ENCODE measurements around the gene PODNL1. TPM values are rescaled to one million over a fixed set of nuclear protein-coding genes. Genes with fewer than 3 reads are reported as not detected.

Gene PODNL1
- total and polyA plus RNA-seq, 2 of the 13 experiments (the other 11 are each of a cell fraction or from before 2014, with no cell fraction given): 0.18 TPM; not detected in 1

DNA sequence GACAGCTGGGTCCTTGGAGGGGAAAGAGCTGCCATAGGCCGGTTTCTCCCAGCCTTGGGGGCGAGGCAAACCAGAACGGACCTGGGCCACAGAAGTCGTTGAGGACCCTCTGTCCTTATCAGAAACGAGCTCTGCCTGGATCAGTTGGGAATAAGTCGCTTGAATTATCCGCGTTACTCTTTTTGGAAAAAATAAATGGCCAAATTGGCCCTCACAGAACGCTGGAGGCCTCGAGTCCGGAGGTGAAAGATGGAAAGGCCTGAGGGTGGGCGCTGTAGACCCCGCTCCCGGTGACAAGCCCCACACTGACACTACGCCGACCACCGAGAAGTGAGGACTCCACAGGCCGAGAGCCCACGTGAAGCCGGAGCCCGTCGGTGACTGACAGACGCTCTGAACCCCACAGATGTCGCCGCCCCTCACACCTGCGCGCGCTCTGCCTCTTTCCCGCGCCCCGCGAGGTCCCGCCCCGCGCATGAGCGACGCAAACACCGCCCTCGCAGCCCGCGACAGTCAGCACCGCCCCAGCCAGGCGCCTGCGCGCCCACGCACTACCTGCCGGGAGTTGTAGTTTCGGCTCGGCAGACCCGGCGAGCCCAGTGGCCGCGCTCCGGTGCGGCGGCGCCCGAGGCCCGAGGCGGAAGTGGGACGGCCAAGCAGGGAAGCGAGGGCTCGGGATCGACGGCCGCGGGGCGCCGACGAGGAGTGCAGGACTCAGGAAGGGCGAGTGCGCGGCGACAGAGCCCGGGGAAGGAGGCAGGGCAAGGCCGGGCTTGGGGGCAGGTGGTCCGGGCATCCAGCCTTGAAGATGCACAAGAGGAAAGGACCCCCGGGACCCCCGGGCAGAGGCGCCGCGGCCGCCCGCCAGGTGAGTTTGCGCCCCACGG, 32.3 kb downstream of the PODNL1 start, which contains the start of the genes BRME1 and CC2D1A (continued):
- TF ChIP-seq THAP11 (CRISPR knock-in tag; IDR thresholded peaks at IDR 0.05) (peak; percentile 100), GATAD1 (CRISPR knock-in tag; IDR thresholded peaks at IDR 0.05) (peak; percentile 69; the same call in 1 of the 2 replicates), JDP2 (CRISPR knock-in tag; IDR thresholded peaks at IDR 0.05; ENCODE audit: borderline replicate concordance) (no peak), ZBTB38 (CRISPR knock-in tag; IDR thresholded peaks at IDR 0.05) (peak; percentile 96), FOXO1 (CRISPR knock-in tag; IDR thresholded peaks at IDR 0.05) (0 out of 2 replicates have a peak, but pooled peaks have one; percentile 66), ZNF737 (CRISPR knock-in tag; IDR thresholded peaks at IDR 0.05; ENCODE audit: borderline replicate concordance) (no peak), WIZ (CRISPR knock-in tag; IDR thresholded peaks at IDR 0.05) (0 out of 2 replicates have a peak, but pooled peaks have one; percentile 71), PLRG1 (conservative IDR thresholded peaks at IDR 0.05) (no peak), FOXP1 (IDR thresholded peaks at IDR 0.05) (no peak), FOXP1 (CRISPR knock-in tag; IDR thresholded peaks at IDR 0.05) (no peak; the same call in 1 of the 2 replicates), ZFP36L1 (CRISPR knock-in tag; IDR thresholded peaks at IDR 0.05) (no peak), ZNF383 (CRISPR knock-in tag; IDR thresholded peaks at IDR 0.05; ENCODE audit: borderline replicate concordance) (no peak)
- TF ChIP-seq, protein P1, sequence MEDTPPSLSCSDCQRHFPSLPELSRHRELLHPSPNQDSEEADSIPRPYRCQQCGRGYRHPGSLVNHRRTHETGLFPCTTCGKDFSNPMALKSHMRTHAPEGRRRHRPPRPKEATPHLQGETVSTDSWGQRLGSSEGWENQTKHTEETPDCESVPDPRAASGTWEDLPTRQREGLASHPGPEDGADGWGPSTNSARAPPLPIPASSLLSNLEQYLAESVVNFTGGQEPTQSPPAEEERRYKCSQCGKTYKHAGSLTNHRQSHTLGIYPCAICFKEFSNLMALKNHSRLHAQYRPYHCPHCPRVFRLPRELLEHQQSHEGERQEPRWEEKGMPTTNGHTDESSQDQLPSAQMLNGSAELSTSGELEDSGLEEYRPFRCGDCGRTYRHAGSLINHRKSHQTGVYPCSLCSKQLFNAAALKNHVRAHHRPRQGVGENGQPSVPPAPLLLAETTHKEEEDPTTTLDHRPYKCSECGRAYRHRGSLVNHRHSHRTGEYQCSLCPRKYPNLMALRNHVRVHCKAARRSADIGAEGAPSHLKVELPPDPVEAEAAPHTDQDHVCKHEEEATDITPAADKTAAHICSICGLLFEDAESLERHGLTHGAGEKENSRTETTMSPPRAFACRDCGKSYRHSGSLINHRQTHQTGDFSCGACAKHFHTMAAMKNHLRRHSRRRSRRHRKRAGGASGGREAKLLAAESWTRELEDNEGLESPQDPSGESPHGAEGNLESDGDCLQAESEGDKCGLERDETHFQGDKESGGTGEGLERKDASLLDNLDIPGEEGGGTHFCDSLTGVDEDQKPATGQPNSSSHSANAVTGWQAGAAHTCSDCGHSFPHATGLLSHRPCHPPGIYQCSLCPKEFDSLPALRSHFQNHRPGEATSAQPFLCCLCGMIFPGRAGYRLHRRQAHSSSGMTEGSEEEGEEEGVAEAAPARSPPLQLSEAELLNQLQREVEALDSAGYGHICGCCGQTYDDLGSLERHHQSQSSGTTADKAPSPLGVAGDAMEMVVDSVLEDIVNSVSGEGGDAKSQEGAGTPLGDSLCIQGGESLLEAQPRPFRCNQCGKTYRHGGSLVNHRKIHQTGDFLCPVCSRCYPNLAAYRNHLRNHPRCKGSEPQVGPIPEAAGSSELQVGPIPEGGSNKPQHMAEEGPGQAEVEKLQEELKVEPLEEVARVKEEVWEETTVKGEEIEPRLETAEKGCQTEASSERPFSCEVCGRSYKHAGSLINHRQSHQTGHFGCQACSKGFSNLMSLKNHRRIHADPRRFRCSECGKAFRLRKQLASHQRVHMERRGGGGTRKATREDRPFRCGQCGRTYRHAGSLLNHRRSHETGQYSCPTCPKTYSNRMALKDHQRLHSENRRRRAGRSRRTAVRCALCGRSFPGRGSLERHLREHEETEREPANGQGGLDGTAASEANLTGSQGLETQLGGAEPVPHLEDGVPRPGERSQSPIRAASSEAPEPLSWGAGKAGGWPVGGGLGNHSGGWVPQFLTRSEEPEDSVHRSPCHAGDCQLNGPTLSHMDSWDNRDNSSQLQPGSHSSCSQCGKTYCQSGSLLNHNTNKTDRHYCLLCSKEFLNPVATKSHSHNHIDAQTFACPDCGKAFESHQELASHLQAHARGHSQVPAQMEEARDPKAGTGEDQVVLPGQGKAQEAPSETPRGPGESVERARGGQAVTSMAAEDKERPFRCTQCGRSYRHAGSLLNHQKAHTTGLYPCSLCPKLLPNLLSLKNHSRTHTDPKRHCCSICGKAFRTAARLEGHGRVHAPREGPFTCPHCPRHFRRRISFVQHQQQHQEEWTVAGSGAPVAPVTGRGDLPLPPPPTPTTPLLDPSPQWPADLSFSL (CRISPR knock-in tag; IDR thresholded peaks at IDR 0.05): no peak
- TF ChIP-seq, protein P2, sequence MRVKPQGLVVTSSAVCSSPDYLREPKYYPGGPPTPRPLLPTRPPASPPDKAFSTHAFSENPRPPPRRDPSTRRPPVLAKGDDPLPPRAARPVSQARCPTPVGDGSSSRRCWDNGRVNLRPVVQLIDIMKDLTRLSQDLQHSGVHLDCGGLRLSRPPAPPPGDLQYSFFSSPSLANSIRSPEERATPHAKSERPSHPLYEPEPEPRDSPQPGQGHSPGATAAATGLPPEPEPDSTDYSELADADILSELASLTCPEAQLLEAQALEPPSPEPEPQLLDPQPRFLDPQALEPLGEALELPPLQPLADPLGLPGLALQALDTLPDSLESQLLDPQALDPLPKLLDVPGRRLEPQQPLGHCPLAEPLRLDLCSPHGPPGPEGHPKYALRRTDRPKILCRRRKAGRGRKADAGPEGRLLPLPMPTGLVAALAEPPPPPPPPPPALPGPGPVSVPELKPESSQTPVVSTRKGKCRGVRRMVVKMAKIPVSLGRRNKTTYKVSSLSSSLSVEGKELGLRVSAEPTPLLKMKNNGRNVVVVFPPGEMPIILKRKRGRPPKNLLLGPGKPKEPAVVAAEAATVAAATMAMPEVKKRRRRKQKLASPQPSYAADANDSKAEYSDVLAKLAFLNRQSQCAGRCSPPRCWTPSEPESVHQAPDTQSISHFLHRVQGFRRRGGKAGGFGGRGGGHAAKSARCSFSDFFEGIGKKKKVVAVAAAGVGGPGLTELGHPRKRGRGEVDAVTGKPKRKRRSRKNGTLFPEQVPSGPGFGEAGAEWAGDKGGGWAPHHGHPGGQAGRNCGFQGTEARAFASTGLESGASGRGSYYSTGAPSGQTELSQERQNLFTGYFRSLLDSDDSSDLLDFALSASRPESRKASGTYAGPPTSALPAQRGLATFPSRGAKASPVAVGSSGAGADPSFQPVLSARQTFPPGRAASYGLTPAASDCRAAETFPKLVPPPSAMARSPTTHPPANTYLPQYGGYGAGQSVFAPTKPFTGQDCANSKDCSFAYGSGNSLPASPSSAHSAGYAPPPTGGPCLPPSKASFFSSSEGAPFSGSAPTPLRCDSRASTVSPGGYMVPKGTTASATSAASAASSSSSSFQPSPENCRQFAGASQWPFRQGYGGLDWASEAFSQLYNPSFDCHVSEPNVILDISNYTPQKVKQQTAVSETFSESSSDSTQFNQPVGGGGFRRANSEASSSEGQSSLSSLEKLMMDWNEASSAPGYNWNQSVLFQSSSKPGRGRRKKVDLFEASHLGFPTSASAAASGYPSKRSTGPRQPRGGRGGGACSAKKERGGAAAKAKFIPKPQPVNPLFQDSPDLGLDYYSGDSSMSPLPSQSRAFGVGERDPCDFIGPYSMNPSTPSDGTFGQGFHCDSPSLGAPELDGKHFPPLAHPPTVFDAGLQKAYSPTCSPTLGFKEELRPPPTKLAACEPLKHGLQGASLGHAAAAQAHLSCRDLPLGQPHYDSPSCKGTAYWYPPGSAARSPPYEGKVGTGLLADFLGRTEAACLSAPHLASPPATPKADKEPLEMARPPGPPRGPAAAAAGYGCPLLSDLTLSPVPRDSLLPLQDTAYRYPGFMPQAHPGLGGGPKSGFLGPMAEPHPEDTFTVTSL (CRISPR knock-in tag; IDR thresholded peaks at IDR 0.05; ENCODE audit: borderline replicate concordance): no peak
- TF ChIP-seq, protein P3, sequence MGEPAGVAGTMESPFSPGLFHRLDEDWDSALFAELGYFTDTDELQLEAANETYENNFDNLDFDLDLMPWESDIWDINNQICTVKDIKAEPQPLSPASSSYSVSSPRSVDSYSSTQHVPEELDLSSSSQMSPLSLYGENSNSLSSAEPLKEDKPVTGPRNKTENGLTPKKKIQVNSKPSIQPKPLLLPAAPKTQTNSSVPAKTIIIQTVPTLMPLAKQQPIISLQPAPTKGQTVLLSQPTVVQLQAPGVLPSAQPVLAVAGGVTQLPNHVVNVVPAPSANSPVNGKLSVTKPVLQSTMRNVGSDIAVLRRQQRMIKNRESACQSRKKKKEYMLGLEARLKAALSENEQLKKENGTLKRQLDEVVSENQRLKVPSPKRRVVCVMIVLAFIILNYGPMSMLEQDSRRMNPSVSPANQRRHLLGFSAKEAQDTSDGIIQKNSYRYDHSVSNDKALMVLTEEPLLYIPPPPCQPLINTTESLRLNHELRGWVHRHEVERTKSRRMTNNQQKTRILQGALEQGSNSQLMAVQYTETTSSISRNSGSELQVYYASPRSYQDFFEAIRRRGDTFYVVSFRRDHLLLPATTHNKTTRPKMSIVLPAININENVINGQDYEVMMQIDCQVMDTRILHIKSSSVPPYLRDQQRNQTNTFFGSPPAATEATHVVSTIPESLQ (CRISPR knock-in tag; conservative IDR thresholded peaks at IDR 0.05): 0 out of 2 replicates have a peak, but pooled peaks have one; percentile 76
